NT2/D1 (cell line): ENCODE data around the gene RHBDL3.

Experiments used
- SUZ12 ChIP-seq: IDR thresholded peaks from 2 replicates; pipeline ENCODE4 v1.6.1; 2011; ENCODE audit not compliant: insufficient read length, insufficient read depth; ENCODE audit errors: extremely low read depth
- YY1 ChIP-seq: IDR thresholded peaks from 2 replicates; pipeline ENCODE4 v1.6.1; 2011; ENCODE audit not compliant: insufficient read length, insufficient read depth

GRCh38 chr17:32285746-32286517 is 20.3 kb downstream of the RHBDL3 start:
- no peak for TF ChIP-seq SUZ12
- no peak for TF ChIP-seq YY1
